Vagina (tissue), 2 donors: ENCODE results near the gene GNL1. TPM values are rescaled to one million over a fixed set of nuclear protein-coding genes. Genes with fewer than 3 reads are reported as not detected.

Source experiments
- DNase-seq, 2 donors: peaks; one replicate each; pipeline ENCODE4 v3.0.0-alpha.2; 2017; ENCODE audit errors: extremely low spot score in 2 of 2
- H3K27ac ChIP-seq: fragments of 200-600 bp; sonication (generic); one replicate; pipeline ENCODE4 v1.5.1; 2019
- H3K27me3 ChIP-seq: fragments of 200-600 bp; sonication (generic); one replicate; pipeline ENCODE4 v1.5.1; 2019
- H3K36me3 ChIP-seq, 2 donors: fragments of 200-600 bp; sonication (generic); one replicate each; pipeline ENCODE4 v1.5.1; 2017 to 2019
- H3K4me1 ChIP-seq: fragments of 200-600 bp; sonication (generic); one replicate; pipeline ENCODE4 v1.5.1; 2019
- H3K4me3 ChIP-seq, 2 donors: fragments of 200-600 bp; sonication (generic); 1 replicate in 1 of 2; 2 replicates in 1 of 2; pipeline ENCODE4 v1.5.1; 2016 to 2019
- H3K9me3 ChIP-seq: fragments of 200-600 bp; sonication (generic); one replicate; pipeline ENCODE4 v1.5.1; 2019
- POLR2A ChIP-seq, 2 donors: fragments of 450-650 bp; IDR thresholded peaks; one replicate each; pipeline ENCODE4 v1.6.1; 2017; ENCODE audit warnings: antibody characterized with exemption in 2 of 2, mild to moderate bottlenecking in 2 of 2, moderate library complexity in 2 of 2
- POLR2AphosphoS5 ChIP-seq, 2 donors: sonication (generic); formaldehyde crosslinking; IDR thresholded peaks; one replicate each; pipeline ENCODE4 v1.9.0; 2017; ENCODE audit warnings: antibody characterized with exemption in 2 of 2, mild to moderate bottlenecking in 2 of 2, low read depth in 1 of 2; ENCODE audit not compliant: insufficient read depth in 1 of 2
- intact Hi-C: fragments of 100-400 bp; cut with DNase I; formaldehyde crosslinking; loops from one replicate; pipeline ENCODE4 v1.15.1; 2023
- total RNA-seq: library from RNA; depleted of rRNA; stranded (reverse); fragments of >200 nt; gene quantifications from one replicate; pipeline ENCODE4 v1.2.3, GENCODE V29; 2016
- TF ChIP-seq, protein P1 (sequence below), 3 experiments: fragments of 450-650 bp in 2 of 3; fragments of 200-600 bp in 1 of 3; sonication (generic) in 1 of 3; IDR thresholded peaks; one replicate each; pipeline ENCODE4 v1.5.1; 2017 to 2019; ENCODE audit warnings: antibody characterized with exemption in 3 of 3, mild to moderate bottlenecking in 2 of 3, moderate library complexity in 2 of 3

GNL1 gene
- total RNA-seq, 1 donor from 2014 or later: 24.1 TPM

DNA sequence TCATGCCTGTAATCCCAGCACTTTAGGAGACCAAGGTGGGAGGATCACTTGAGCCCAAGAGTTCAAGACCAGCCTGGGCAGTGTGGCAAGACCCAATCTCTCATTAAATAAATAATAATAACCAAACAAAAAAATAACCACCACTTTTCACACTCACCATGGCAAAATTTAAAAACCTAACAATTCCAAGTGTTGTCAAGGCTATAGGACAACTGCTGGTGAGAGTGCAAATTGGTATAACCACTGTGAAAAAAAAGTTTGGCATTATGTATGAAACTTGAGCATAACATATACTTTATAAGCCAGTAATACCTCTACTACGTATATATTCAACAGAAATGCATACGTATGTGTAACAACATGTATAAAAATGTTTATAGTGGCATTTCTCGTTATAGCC lies 4.6 kb upstream of the GNL1 start:
- TF ChIP-seq, protein P1, sequence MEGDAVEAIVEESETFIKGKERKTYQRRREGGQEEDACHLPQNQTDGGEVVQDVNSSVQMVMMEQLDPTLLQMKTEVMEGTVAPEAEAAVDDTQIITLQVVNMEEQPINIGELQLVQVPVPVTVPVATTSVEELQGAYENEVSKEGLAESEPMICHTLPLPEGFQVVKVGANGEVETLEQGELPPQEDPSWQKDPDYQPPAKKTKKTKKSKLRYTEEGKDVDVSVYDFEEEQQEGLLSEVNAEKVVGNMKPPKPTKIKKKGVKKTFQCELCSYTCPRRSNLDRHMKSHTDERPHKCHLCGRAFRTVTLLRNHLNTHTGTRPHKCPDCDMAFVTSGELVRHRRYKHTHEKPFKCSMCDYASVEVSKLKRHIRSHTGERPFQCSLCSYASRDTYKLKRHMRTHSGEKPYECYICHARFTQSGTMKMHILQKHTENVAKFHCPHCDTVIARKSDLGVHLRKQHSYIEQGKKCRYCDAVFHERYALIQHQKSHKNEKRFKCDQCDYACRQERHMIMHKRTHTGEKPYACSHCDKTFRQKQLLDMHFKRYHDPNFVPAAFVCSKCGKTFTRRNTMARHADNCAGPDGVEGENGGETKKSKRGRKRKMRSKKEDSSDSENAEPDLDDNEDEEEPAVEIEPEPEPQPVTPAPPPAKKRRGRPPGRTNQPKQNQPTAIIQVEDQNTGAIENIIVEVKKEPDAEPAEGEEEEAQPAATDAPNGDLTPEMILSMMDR (IDR thresholded peaks at IDR 0.05): no peak
- TF ChIP-seq POLR2AphosphoS5 (IDR thresholded peaks at IDR 0.05; ENCODE audit: insufficient read depth in 1 of 2, low read depth in 1 of 2) (no peak), POLR2A (IDR thresholded peaks at IDR 0.05) (no peak)
- H3K4me3 ChIP-seq: no peak overlapping the region
- no peak overlapping the region for H3K27ac ChIP-seq
- H3K9me3 ChIP-seq: no peaks in the 10 kb centered on the region
- peaks cover 19% of the 10 kb centered on the region for H3K4me1 ChIP-seq
- DNase-seq: no peak
- H3K36me3 ChIP-seq: peaks cover 0 to 21% of the 10 kb centered on the region in 2 donors
- intact Hi-C loops: no loop called here
- no peaks in the 10 kb centered on the region for H3K27me3 ChIP-seq

- peaks cover 33% of the 10 kb centered on the region for H3K4me1 ChIP-seq
- H3K9me3 ChIP-seq: no peaks in the 10 kb centered on the region
- peaks cover 0 to 26% of the 10 kb centered on the region in 2 donors for H3K36me3 ChIP-seq
- H3K27ac ChIP-seq: peak overlapping the region; percentile 97
- H3K4me3 ChIP-seq: peak overlapping the region; percentile 73 to 76
- DNase-seq: no peak
- H3K27me3 ChIP-seq: no peaks in the 10 kb centered on the region
- TF ChIP-seq POLR2A (IDR thresholded peaks at IDR 0.05) (no peak), POLR2AphosphoS5 (IDR thresholded peaks at IDR 0.05; ENCODE audit: insufficient read depth in 1 of 2, low read depth in 1 of 2) (no peak)
- TF ChIP-seq, protein P1 (IDR thresholded peaks at IDR 0.05): no peak
- intact Hi-C loops: no loop called here
Measured at GRCh38 chr6:30557683-30557981, 1.3 kb upstream of the GNL1 start.

DNA sequence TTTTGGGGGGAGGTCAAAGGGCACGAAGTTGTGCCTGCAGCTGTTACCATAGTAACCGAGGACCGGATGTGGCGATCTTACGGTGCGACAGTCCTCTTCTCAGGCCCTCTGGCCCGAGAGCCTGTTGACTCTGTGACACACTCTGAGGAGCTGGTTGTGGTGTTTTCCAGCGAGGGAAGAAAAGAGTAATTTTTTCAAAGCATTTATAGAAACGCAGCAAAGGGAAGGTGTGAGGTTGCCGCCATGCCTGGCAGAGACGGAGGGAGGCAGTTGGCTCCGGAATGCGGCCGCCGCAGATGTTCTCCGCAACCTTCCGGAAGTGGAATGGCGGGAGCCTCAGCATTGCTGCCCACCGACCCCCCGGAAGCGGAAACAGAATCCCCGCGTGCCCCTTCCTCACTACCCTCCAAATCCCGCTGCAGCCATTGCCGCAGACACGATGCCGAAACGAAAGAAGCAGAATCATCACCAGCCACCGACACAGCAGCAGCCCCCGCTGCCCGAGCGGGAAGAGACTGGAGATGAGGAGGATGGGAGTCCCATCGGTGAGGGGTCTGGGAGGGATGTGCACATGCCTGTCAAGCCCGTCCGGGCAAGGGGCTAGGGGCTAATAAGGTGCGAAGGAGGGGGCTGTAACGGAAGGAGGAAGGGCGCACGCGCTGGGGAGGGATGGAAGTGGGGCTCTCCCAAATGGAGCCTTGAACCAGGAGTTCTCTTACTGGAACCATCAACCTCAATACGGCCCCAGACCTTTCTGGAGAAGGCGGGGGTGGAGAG lies 805 bp upstream of the GNL1 start, which contains the start of gene PRR3:
TSS of gene PRR3 (plus strand) at position 390 of the 777 bp plus-strand sequence. CDS start at position 440, 50 bp downstream.
- peak in 1 of 2 donors; percentile 82 for TF ChIP-seq POLR2AphosphoS5 (IDR thresholded peaks at IDR 0.05; ENCODE audit: insufficient read depth in 1 of 2, low read depth in 1 of 2)
- TF ChIP-seq, protein P1 (IDR thresholded peaks at IDR 0.05): no peak
- peak within 1 kb of the TSS; percentile 73 to 76 for H3K4me3 ChIP-seq
- H3K9me3 ChIP-seq: no peaks in the 10 kb centered on the region
- H3K27ac ChIP-seq: peak within 1 kb of the TSS; percentile 97
- H3K4me1 ChIP-seq: peaks cover 33% of the 10 kb centered on the region
- DNase-seq: peak in 1 of 2 donors; percentile 90
- intact Hi-C loops: no loop called here
- peaks cover 0 to 26% of the 10 kb centered on the region in 2 donors for H3K36me3 ChIP-seq
- H3K27me3 ChIP-seq: no peaks in the 10 kb centered on the region

DNA sequence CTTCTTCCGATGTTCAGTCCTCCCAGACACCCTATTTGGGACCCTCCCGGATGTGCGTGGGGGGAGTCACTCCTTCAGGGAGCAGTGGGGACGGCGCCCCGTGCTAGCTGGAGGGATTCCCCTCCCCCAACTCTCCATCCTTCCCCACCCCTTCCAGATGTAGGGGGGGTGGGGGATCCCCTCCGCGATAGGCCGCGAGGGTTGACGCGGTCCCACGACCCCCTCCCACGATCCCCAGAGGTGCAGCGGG lies 548 bp downstream of the GNL1 start:
- Histone ChIP-seq H3K27ac (peak overlapping the region; percentile 97), H3K4me3 (peak overlapping the region; percentile 73 to 76), H3K4me1 (peaks cover 33% of the 10 kb centered on the region), H3K9me3 (no peaks in the 10 kb centered on the region), H3K36me3 (peaks cover 0 to 29% of the 10 kb centered on the region in 2 donors), H3K27me3 (no peaks in the 10 kb centered on the region)
- intact Hi-C loops: no loop called here
- no peak for DNase-seq
- TF ChIP-seq POLR2AphosphoS5 (IDR thresholded peaks at IDR 0.05; ENCODE audit: insufficient read depth in 1 of 2, low read depth in 1 of 2) (no peak), POLR2A (IDR thresholded peaks at IDR 0.05) (no peak)
- TF ChIP-seq, protein P1 (IDR thresholded peaks at IDR 0.05): no peak
